Measurements from ENCODE around the gene LCE2B.

DNA sequence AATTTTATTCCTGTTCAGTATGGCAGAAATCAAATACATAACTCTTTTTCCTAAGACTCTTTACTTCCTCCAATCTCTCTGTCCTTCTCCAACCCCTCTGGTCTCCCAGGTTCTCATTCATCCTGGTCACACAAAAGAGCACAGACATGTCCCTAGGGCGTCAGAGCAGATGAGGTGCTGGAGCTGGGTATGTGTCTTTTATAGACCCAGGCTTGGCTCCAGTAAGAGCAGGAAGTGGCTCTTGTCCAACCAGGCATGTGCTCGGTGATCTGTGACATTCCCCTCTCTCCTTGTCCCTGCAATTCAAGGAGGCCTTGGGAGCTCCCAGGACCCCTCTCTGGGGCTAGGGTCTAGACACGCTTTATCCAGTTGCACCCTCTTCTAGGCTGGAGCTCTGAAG lies 40.8 kb upstream of the LCE2B start:
- TF ChIP-seq, protein P1, sequence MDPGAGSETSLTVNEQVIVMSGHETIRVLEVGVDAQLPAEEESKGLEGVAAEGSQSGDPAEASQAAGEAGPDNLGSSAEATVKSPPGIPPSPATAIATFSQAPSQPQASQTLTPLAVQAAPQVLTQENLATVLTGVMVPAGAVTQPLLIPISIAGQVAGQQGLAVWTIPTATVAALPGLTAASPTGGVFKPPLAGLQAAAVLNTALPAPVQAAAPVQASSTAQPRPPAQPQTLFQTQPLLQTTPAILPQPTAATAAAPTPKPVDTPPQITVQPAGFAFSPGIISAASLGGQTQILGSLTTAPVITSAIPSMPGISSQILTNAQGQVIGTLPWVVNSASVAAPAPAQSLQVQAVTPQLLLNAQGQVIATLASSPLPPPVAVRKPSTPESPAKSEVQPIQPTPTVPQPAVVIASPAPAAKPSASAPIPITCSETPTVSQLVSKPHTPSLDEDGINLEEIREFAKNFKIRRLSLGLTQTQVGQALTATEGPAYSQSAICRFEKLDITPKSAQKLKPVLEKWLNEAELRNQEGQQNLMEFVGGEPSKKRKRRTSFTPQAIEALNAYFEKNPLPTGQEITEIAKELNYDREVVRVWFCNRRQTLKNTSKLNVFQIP (CRISPR knock-in tag; IDR thresholded peaks at IDR 0.05; ENCODE audit: borderline replicate concordance, low read depth), result no peak
- TF ChIP-seq RARB (CRISPR knock-in tag; IDR thresholded peaks at IDR 0.05), result no peak
- TF ChIP-seq, protein P2, sequence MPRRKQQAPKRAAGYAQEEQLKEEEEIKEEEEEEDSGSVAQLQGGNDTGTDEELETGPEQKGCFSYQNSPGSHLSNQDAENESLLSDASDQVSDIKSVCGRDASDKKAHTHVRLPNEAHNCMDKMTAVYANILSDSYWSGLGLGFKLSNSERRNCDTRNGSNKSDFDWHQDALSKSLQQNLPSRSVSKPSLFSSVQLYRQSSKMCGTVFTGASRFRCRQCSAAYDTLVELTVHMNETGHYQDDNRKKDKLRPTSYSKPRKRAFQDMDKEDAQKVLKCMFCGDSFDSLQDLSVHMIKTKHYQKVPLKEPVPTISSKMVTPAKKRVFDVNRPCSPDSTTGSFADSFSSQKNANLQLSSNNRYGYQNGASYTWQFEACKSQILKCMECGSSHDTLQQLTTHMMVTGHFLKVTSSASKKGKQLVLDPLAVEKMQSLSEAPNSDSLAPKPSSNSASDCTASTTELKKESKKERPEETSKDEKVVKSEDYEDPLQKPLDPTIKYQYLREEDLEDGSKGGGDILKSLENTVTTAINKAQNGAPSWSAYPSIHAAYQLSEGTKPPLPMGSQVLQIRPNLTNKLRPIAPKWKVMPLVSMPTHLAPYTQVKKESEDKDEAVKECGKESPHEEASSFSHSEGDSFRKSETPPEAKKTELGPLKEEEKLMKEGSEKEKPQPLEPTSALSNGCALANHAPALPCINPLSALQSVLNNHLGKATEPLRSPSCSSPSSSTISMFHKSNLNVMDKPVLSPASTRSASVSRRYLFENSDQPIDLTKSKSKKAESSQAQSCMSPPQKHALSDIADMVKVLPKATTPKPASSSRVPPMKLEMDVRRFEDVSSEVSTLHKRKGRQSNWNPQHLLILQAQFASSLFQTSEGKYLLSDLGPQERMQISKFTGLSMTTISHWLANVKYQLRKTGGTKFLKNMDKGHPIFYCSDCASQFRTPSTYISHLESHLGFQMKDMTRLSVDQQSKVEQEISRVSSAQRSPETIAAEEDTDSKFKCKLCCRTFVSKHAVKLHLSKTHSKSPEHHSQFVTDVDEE (CRISPR knock-in tag; IDR thresholded peaks at IDR 0.05), result no peak
- TF ChIP-seq ARNTL (CRISPR knock-in tag; IDR thresholded peaks at IDR 0.05; ENCODE audit: borderline replicate concordance, low read depth), result no peak
- no peak for TF ChIP-seq PPARA (CRISPR knock-in tag; IDR thresholded peaks at IDR 0.05; ENCODE audit: borderline replicate concordance)
- no peak for TF ChIP-seq ZNF70 (CRISPR knock-in tag; IDR thresholded peaks at IDR 0.05)
- no peak for TF ChIP-seq BACH2 (CRISPR knock-in tag; IDR thresholded peaks at IDR 0.05; ENCODE audit: borderline replicate concordance)
- TF ChIP-seq ZC3H10 (CRISPR knock-in tag; IDR thresholded peaks at IDR 0.05), result no peak
- TF ChIP-seq, protein P3, sequence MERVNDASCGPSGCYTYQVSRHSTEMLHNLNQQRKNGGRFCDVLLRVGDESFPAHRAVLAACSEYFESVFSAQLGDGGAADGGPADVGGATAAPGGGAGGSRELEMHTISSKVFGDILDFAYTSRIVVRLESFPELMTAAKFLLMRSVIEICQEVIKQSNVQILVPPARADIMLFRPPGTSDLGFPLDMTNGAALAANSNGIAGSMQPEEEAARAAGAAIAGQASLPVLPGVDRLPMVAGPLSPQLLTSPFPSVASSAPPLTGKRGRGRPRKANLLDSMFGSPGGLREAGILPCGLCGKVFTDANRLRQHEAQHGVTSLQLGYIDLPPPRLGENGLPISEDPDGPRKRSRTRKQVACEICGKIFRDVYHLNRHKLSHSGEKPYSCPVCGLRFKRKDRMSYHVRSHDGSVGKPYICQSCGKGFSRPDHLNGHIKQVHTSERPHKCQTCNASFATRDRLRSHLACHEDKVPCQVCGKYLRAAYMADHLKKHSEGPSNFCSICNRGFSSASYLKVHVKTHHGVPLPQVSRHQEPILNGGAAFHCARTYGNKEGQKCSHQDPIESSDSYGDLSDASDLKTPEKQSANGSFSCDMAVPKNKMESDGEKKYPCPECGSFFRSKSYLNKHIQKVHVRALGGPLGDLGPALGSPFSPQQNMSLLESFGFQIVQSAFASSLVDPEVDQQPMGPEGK (CRISPR knock-in tag; IDR thresholded peaks at IDR 0.05; ENCODE audit: borderline replicate concordance), result no peak
- TF ChIP-seq GLIS3 (CRISPR knock-in tag; IDR thresholded peaks at IDR 0.05), result no peak
- no peak for TF ChIP-seq CSDC2 (CRISPR knock-in tag; IDR thresholded peaks at IDR 0.05)
